GM19372 (cell line): Measurements from ENCODE around the gene WDR20.
"Not testable (repeated sequence)": the region's sequence is repeated elsewhere in the genome, so short reads cannot be mapped to it uniquely, and the experiment has no call there.

Experiments used
- ATAC-seq: cut with Tn5 transposase; IDR thresholded peaks from one replicate; pipeline ENCODE4 v1.9.1; 2021; ENCODE audit warnings: mild to moderate bottlenecking, low read depth, moderate library complexity; ENCODE audit not compliant: unreplicated experiment

The WDR20 gene

GRCh38 chr14:102170061-102170460 lies 30.4 kb downstream of the WDR20 start:
- no peak for ATAC-seq

- ATAC-seq = no peak
Observed at GRCh38 chr14:102171173-102172020, 31.7 kb downstream of the WDR20 start.

GRCh38 chr14:102172021-102172272 lies 32.2 kb downstream of the WDR20 start:
- ATAC-seq = not testable (repeated sequence)

GRCh38 chr14:102172721-102173120 lies 33.0 kb downstream of the WDR20 start:
- not testable (repeated sequence) for ATAC-seq

- ATAC-seq = no peak
Observed at GRCh38 chr14:102177161-102177560, 37.5 kb downstream of the WDR20 start.

GRCh38 chr14:102178806-102179205 lies 39.1 kb downstream of the WDR20 start:
- no peak for ATAC-seq

- ATAC-seq = no peak
Observed at GRCh38 chr14:102180248-102180998, 40.7 kb downstream of the WDR20 start.

- ATAC-seq = no peak
Observed at GRCh38 chr14:102181187-102181586, 41.5 kb downstream of the WDR20 start.

- ATAC-seq = no peak
Observed at GRCh38 chr14:102182190-102182589, 42.5 kb downstream of the WDR20 start.

GRCh38 chr14:102182936-102183619 lies 43.4 kb downstream of the WDR20 start:
- no peak for ATAC-seq

GRCh38 chr14:102183886-102184285 lies 44.2 kb downstream of the WDR20 start:
- no peak for ATAC-seq

GRCh38 chr14:102184316-102185035 lies 44.8 kb downstream of the WDR20 start:
- ATAC-seq = no peak

- ATAC-seq = no peak
Observed at GRCh38 chr14:102185360-102185759, 45.7 kb downstream of the WDR20 start.

- ATAC-seq = no peak
Observed at GRCh38 chr14:102187044-102187443, 47.3 kb downstream of the WDR20 start.

GRCh38 chr14:102187568-102188001 lies 47.9 kb downstream of the WDR20 start:
- ATAC-seq = no peak

- no peak for ATAC-seq
Observed at GRCh38 chr14:102188187-102188586, 48.5 kb downstream of the WDR20 start.

GRCh38 chr14:102189874-102190273 lies 50.2 kb downstream of the WDR20 start:
- no peak for ATAC-seq

GRCh38 chr14:102192840-102193502 lies 53.3 kb downstream of the WDR20 start:
- no peak for ATAC-seq

- ATAC-seq = no peak
Observed at GRCh38 chr14:102194856-102195255, 55.2 kb downstream of the WDR20 start.

GRCh38 chr14:102195446-102195845 lies 55.7 kb downstream of the WDR20 start:
- no peak for ATAC-seq
